Measurements from ENCODE around the gene DHRSX.

DNA sequence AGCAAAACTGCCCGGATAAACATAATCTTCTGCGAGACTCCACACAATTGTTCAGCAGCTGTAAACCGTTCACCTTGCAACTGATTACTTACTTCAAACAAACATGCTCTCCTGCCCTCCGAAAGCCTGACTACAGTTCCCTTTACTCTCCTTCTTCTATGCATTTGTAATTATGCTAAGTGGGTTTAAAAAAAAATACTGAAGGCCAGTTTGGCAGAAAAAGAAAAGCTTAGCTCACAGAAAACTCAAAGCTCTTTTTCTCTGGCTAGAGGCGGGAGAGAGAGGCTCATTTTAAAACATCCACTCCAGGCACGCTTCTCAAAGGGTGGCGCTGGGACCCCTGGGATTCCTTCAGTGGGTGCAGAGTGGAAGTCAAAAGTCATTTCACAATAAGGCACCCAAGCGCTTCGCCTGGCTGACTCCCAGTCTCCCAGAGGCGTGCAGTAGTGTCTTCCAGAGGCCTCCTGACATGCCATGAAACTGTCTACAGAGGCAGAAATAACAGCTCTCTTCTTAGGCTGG lies 1.9 kb downstream of the DHRSX start:
- TF ChIP-seq, protein P1, sequence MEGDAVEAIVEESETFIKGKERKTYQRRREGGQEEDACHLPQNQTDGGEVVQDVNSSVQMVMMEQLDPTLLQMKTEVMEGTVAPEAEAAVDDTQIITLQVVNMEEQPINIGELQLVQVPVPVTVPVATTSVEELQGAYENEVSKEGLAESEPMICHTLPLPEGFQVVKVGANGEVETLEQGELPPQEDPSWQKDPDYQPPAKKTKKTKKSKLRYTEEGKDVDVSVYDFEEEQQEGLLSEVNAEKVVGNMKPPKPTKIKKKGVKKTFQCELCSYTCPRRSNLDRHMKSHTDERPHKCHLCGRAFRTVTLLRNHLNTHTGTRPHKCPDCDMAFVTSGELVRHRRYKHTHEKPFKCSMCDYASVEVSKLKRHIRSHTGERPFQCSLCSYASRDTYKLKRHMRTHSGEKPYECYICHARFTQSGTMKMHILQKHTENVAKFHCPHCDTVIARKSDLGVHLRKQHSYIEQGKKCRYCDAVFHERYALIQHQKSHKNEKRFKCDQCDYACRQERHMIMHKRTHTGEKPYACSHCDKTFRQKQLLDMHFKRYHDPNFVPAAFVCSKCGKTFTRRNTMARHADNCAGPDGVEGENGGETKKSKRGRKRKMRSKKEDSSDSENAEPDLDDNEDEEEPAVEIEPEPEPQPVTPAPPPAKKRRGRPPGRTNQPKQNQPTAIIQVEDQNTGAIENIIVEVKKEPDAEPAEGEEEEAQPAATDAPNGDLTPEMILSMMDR (IDR thresholded peaks at IDR 0.05): no peak
- no peak for TF ChIP-seq POLR2A (IDR thresholded peaks at IDR 0.05)

Measured in breast epithelium (tissue), 3 donors.